HepG2 (cell line): Measurements from ENCODE around the gene ABI2. TPM values are rescaled to one million over a fixed set of nuclear protein-coding genes. Genes with fewer than 3 reads are reported as not detected.

ENCODE experiments used
- ATAC-seq: fragments of 200-7000 bp; cut with Tn5 transposase; 3 replicates; pipeline ENCODE4 v1.9.1; 2020; ENCODE audit warnings: mild to moderate bottlenecking, moderate library complexity
- BruUV-seq: library from RNA; stranded (reverse); fragments of 400-500 nt; replicated peaks from 2 replicates; lab custom pipeline; 2021; lab: Mats Ljungman, UMichigan
- CTCF ChIA-PET: fragments of 300-600 bp; formaldehyde crosslinking; extraction: SDS; loops from one replicate; lab custom pipeline; 2021; ENCODE audit warnings: low total read pairs, inconsistent platforms, low intra/inter-chr PET ratio; lab: Yijun Ruan, JAX
- POLR2A ChIA-PET: fragments of 350-600 bp; sonication (Branson Sonifier 250); formaldehyde crosslinking; loops from one replicate; lab custom pipeline; 2020; ENCODE audit warnings: antibody characterized with exemption, inconsistent platforms; lab: Yijun Ruan, JAX
- DNase-seq: peaks from one replicate; pipeline ENCODE4 v3.0.0-alpha.2; 2015; ENCODE audit warnings: low spot score
- FAIRE-seq: peaks from 3 replicates; lab custom pipeline; 2011; peaks lifted over from hg19 to GRCh38; lab: Jason Lieb, UNC
- H2AFZ ChIP-seq: one replicate; pipeline ENCODE4 v1.6.1; 2011; ENCODE audit warnings: low read length, inconsistent platforms
- H3K27ac ChIP-seq: fragments of 300-600 bp; 3 replicates; pipeline ENCODE4 v1.8.0; 2011; ENCODE audit warnings: mixed run types, mild to moderate bottlenecking, mixed read lengths, low read length, inconsistent platforms; ENCODE audit not compliant: insufficient read depth; ENCODE audit errors: extremely low read length
- H3K27me3 ChIP-seq, 2 experiments: fragments of 200-600 bp in 1 of 2; 2 replicates in 1 of 2; 3 replicates in 1 of 2; pipeline versions ENCODE4 v1.6.0 to v1.8.0; 2011; ENCODE audit warnings: low read length in 2 of 2, mild to moderate bottlenecking in 2 of 2, moderate library complexity in 2 of 2, inconsistent platforms in 1 of 2; ENCODE audit not compliant: insufficient read depth in 2 of 2, control insufficient read depth in 1 of 2
- H3K36me3 ChIP-seq, 2 experiments: fragments of 200-600 bp in 1 of 2; replicated peaks in 1 of 2; 2 replicates in 1 of 2; 3 replicates in 1 of 2; pipeline versions ENCODE4 v1.5.1 to v1.8.0; 2011; ENCODE audit warnings: low read length in 2 of 2, inconsistent platforms in 1 of 2; ENCODE audit not compliant: insufficient read depth in 2 of 2, control insufficient read depth in 1 of 2
- H3K4me1 ChIP-seq: 2 replicates; pipeline ENCODE4 v1.5.1; 2012; ENCODE audit warnings: low read length, inconsistent platforms; ENCODE audit not compliant: insufficient read depth
- H3K4me2 ChIP-seq: 2 replicates; pipeline ENCODE4 v1.6.0; 2011; ENCODE audit warnings: low read depth, low read length, inconsistent platforms
- H3K4me3 ChIP-seq, 3 experiments: fragments of 200-600 bp in 1 of 3; sonication (generic), shearing (Covaris generic) in 1 of 3; replicated peaks in 1 of 3; 2 replicates each; pipeline ENCODE4 v1.5.1; 2011 to 2016; ENCODE audit warnings: low read length in 3 of 3, inconsistent platforms in 2 of 3, low read depth in 2 of 3, mild to moderate bottlenecking in 2 of 3, control low read depth in 1 of 3, mixed read lengths in 1 of 3; ENCODE audit not compliant: insufficient read depth in 1 of 3
- H3K79me2 ChIP-seq: one replicate; pipeline ENCODE4 v1.6.1; 2011; ENCODE audit warnings: low read length, inconsistent platforms; ENCODE audit not compliant: insufficient read depth
- H3K9ac ChIP-seq: 2 replicates; pipeline ENCODE4 v1.6.0; 2011; ENCODE audit warnings: mild to moderate bottlenecking, low read depth, low read length, inconsistent platforms; ENCODE audit not compliant: insufficient read depth
- H3K9me3 ChIP-seq: 2 replicates; pipeline ENCODE4 v1.5.1; 2012; ENCODE audit warnings: mild to moderate bottlenecking, low read length
- H4K20me1 ChIP-seq: 2 replicates; pipeline ENCODE4 v1.6.0; 2011; ENCODE audit warnings: inconsistent platforms, mild to moderate bottlenecking, low read length, moderate library complexity; ENCODE audit not compliant: insufficient read depth
- ATF1 ChIP-seq: IDR thresholded peaks from 2 replicates; pipeline ENCODE4 v1.6.1; 2016; ENCODE audit warnings: mild to moderate bottlenecking, control low read depth
- GZF1 ChIP-seq: sonication (generic); formaldehyde crosslinking; IDR thresholded peaks from 2 replicates; pipeline ENCODE4 v1.5.1; 2020; ENCODE audit warnings: mild to moderate bottlenecking, missing genetic modification reagents
- SOX13 ChIP-seq, 3 experiments: fragments of 450-650 bp in 1 of 3; sonication (generic) in 1 of 3; formaldehyde crosslinking in 1 of 3; IDR thresholded peaks in 2 of 3; conservative IDR thresholded peaks in 1 of 3; 2 replicates each; pipeline versions ENCODE4 v1.5.0 to v1.6.1; 2016 to 2020; ENCODE audit warnings: antibody characterized with exemption in 1 of 3, mild to moderate bottlenecking in 1 of 3, missing compliant biosample characterization in 1 of 3, missing genetic modification reagents in 1 of 3, moderate library complexity in 1 of 3
- SOX5 ChIP-seq: IDR thresholded peaks from 2 replicates; pipeline ENCODE4 v1.6.1; 2016; ENCODE audit warnings: borderline replicate concordance
- STAT5B ChIP-seq: sonication (generic); formaldehyde crosslinking; IDR thresholded peaks from 2 replicates; pipeline ENCODE4 v1.4.0; 2020; ENCODE audit warnings: missing genetic modification reagents
- ZNF598 ChIP-seq: sonication (generic); formaldehyde crosslinking; IDR thresholded peaks from 2 replicates; pipeline ENCODE4 v1.5.1; 2020; ENCODE audit warnings: mild to moderate bottlenecking, missing genetic modification reagents, borderline replicate concordance
- WGBS: methylation state at CpG from one replicate; pipeline ENCODE4 v1.1.6; 2017; ENCODE audit warnings: low lambda C conversion rate; 5-methylcytosine and 5-hydroxymethylcytosine counted together
- in situ Hi-C: cut with HindIII; loops from 2 replicates; pipeline ENCODE4 v1.10.0; 2017; ENCODE audit warnings: low pct_unique_long_range_greater_than_20kb; ENCODE audit not compliant: extremely low pct_ligation_motif_present
- intact Hi-C: fragments of 100-400 bp; cut with micrococcal nuclease; formaldehyde crosslinking; loops from one replicate; pipeline ENCODE4 v1.10.0; 2022; ENCODE audit not compliant: unreplicated experiment
- polyA plus RNA-seq, 8 experiments: library from polyadenylated mRNA; depleted of rRNA in 3 of 8; stranded (reverse) in 7 of 8; unstranded in 1 of 8; fragments of >200 nt; fragmentation: Illumina TruSeq in 4 of 8; extraction: Trizol in 4 of 8; gene quantifications; 2 replicates each; pipeline versions ENCODE4 v1.2.1 to v1.2.3, GENCODE V29; 2011 to 2016; ENCODE audit warnings: low read depth in 4 of 8, missing spikeins in 1 of 8, mixed read lengths in 1 of 8; ENCODE audit not compliant: insufficient read depth in 1 of 8
- total RNA-seq, 5 experiments: library from RNA; depleted of rRNA; stranded (reverse); fragments of >200 nt; fragmentation: Illumina TruSeq; extraction: Trizol; gene quantifications; 2 replicates each; pipeline ENCODE4 v1.2.3, GENCODE V29; 2016; ENCODE audit warnings: low read depth in 1 of 5
- TF ChIP-seq, protein P1 (sequence below): sonication (generic); formaldehyde crosslinking; conservative IDR thresholded peaks from 2 replicates; pipeline ENCODE4 v1.4.0; 2020; ENCODE audit warnings: mild to moderate bottlenecking, missing genetic modification reagents, moderate library complexity
- TF ChIP-seq, protein P2 (sequence below): sonication (generic); formaldehyde crosslinking; IDR thresholded peaks from 2 replicates; pipeline ENCODE4 v1.4.0; 2020; ENCODE audit warnings: mild to moderate bottlenecking, missing genetic modification reagents
- TF ChIP-seq, protein P3 (sequence below): sonication (generic); formaldehyde crosslinking; IDR thresholded peaks from 2 replicates; pipeline ENCODE4 v1.4.0; 2020; ENCODE audit warnings: mild to moderate bottlenecking, missing genetic modification reagents

ABI2 gene
- total and polyA plus RNA-seq, 2 of the 13 experiments (the other 11 are each of a cell fraction or from before 2014, with no cell fraction given): 28.4 to 32.4 TPM

GRCh38 chr2:203490391-203490790, 162.2 kb downstream of the ABI2 start:
- Histone ChIP-seq H3K9ac (no peak overlapping the region), H3K27me3 (no peaks in the 10 kb centered on the region), H3K4me2 (0 out of 2 replicates have a peak overlapping the region, but pooled peaks have one; percentile 4), H3K4me1 (peaks cover 15% of the 10 kb centered on the region), H3K36me3 (peaks cover 7 to 22% of the 10 kb centered on the region in 2 experiments), H4K20me1 (no peaks in the 10 kb centered on the region), H3K9me3 (no peaks in the 10 kb centered on the region), H3K27ac (peak overlapping the region; percentile 10), H3K4me3 (no peak overlapping the region), H2AFZ (no peak overlapping the region), H3K79me2 (no peaks in the 10 kb centered on the region)
- in situ Hi-C loops (no loop called here), intact Hi-C loops (no loop called here)
- ChIA-PET POLR2A (interaction anchor here (1.4 kb wide), 1 partner anchor 45 kb away, joined by 3 read pairs; no protein-coding TSS in a partner anchor), CTCF (no interaction called here)
- no TSS peak for BruUV-seq
- ATAC-seq (peak; percentile 58), FAIRE-seq (no peak), DNase-seq (peak; percentile 8)
- TF ChIP-seq, protein P1, sequence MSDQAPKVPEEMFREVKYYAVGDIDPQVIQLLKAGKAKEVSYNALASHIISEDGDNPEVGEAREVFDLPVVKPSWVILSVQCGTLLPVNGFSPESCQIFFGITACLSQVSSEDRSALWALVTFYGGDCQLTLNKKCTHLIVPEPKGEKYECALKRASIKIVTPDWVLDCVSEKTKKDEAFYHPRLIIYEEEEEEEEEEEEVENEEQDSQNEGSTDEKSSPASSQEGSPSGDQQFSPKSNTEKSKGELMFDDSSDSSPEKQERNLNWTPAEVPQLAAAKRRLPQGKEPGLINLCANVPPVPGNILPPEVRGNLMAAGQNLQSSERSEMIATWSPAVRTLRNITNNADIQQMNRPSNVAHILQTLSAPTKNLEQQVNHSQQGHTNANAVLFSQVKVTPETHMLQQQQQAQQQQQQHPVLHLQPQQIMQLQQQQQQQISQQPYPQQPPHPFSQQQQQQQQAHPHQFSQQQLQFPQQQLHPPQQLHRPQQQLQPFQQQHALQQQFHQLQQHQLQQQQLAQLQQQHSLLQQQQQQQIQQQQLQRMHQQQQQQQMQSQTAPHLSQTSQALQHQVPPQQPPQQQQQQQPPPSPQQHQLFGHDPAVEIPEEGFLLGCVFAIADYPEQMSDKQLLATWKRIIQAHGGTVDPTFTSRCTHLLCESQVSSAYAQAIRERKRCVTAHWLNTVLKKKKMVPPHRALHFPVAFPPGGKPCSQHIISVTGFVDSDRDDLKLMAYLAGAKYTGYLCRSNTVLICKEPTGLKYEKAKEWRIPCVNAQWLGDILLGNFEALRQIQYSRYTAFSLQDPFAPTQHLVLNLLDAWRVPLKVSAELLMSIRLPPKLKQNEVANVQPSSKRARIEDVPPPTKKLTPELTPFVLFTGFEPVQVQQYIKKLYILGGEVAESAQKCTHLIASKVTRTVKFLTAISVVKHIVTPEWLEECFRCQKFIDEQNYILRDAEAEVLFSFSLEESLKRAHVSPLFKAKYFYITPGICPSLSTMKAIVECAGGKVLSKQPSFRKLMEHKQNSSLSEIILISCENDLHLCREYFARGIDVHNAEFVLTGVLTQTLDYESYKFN: 0 out of 2 replicates have a peak, but pooled peaks have one; percentile 33
- TF ChIP-seq SOX13 (IDR thresholded peaks at IDR 0.05): no peak
- TF ChIP-seq SOX13 (CRISPR knock-in tag; conservative IDR thresholded peaks at IDR 0.05 in 1 of 2, IDR thresholded peaks at IDR 0.05 in 1 of 2): peak in 1 of 2 experiments; percentile 19; a peak in 1 of 4 replicates
- 0 out of 2 replicates have a peak, but pooled peaks have one; percentile 26 for TF ChIP-seq SOX5 (CRISPR knock-in tag)
- no peak for TF ChIP-seq STAT5B
- TF ChIP-seq, protein P2, sequence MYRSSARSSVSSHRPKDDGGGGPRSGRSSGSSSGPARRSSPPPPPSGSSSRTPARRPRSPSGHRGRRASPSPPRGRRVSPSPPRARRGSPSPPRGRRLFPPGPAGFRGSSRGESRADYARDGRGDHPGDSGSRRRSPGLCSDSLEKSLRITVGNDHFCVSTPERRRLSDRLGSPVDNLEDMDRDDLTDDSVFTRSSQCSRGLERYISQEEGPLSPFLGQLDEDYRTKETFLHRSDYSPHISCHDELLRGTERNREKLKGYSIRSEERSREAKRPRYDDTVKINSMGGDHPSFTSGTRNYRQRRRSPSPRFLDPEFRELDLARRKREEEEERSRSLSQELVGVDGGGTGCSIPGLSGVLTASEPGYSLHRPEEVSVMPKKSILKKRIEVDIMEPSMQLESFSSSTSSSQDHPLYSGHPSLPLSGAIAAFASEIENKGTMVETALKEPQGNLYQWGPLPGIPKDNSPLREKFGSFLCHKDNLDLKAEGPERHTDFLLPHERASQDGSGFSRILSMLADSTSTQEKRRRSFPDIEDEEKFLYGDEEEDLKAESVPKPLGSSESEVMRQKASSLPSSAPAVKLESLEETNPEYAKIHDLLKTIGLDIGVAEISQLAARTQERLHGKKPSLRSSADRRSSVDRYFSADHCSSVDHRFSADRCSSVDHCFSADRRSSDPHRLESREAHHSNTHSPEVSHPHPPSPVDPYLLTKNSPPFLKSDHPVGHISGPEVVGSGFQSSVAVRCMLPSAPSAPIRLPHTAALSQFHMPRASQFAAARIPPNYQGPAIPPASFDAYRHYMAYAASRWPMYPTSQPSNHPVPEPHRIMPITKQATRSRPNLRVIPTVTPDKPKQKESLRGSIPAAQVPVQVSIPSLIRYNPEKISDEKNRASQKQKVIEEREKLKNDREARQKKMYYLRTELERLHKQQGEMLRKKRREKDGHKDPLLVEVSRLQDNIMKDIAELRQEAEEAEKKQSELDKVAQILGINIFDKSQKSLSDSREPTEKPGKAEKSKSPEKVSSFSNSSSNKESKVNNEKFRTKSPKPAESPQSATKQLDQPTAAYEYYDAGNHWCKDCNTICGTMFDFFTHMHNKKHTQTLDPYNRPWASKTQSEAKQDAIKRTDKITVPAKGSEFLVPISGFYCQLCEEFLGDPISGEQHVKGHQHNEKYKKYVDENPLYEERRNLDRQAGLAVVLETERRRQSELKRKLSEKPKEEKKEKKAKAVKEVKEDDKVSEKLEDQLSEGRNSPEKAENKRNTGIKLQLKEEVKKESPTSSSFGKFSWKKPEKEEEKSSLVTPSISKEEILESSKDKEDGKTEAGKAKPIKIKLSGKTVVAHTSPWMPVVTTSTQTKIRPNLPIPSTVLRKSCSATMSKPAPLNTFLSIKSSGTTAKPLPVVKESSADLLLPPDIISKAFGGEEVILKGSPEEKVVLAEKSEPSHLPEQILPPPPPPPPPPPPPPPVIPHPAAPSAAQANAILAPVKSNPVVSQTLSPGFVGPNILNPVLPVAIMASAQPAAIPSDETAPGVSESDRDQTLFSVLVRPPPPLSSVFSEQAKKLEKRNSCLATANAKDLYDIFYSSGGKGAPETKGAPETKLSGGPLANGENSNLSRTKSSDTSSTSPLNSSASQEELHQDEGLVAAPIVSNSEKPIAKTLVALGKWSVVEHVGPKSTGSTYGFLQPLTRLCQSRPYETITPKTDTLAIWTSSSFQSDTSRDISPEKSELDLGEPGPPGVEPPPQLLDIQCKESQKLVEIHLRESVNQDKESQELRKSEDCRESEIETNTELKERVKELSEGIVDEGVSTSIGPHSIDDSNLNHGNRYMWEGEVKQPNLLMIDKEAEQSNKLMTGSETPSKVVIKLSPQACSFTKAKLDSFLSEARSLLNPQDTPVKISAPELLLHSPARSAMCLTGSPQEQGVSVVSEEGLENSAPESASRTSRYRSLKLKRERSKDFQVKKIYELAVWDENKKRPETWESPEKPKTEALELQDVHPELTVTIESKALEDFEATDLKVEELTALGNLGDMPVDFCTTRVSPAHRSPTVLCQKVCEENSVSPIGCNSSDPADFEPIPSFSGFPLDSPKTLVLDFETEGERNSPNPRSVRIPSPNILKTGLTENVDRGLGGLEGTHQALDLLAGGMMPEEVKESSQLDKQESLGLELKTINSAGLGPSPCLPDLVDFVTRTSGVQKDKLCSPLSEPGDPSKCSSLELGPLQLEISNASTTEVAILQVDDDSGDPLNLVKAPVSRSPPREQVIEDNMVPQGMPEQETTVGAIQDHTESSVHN (CRISPR knock-in tag): no peak
- no peak for TF ChIP-seq ZNF598 (CRISPR knock-in tag)
- TF ChIP-seq, protein P3, sequence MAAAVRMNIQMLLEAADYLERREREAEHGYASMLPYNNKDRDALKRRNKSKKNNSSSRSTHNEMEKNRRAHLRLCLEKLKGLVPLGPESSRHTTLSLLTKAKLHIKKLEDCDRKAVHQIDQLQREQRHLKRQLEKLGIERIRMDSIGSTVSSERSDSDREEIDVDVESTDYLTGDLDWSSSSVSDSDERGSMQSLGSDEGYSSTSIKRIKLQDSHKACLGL (CRISPR knock-in tag): no peak
- TF ChIP-seq GZF1 (CRISPR knock-in tag): no peak
- TF ChIP-seq ATF1 (CRISPR knock-in tag): no peak
- WGBS: 83% methylated on average over 3 of the region's 3 CpGs
